Non-pigmented ciliary epithelial cell (primary cell): ENCODE measurements around the gene IFI44.
A peak's percentile ranks its signal among the peaks of the same experiment; 100 is the strongest.

Source experiments
- DNase-seq: peaks from one replicate; pipeline ENCODE4 v3.0.0-alpha.2; 2010; ENCODE audit warnings: low read depth

The IFI44 gene

GRCh38 chr1:78652019-78652560, 2.5 kb downstream of the IFI44 start:
- DNase-seq, result no peak

GRCh38 chr1:78658901-78659300, 9.3 kb downstream of the IFI44 start:
- no peak for DNase-seq

GRCh38 chr1:78663923-78664322, 14.3 kb downstream of the IFI44 start:
- DNase-seq, result no peak

DNA sequence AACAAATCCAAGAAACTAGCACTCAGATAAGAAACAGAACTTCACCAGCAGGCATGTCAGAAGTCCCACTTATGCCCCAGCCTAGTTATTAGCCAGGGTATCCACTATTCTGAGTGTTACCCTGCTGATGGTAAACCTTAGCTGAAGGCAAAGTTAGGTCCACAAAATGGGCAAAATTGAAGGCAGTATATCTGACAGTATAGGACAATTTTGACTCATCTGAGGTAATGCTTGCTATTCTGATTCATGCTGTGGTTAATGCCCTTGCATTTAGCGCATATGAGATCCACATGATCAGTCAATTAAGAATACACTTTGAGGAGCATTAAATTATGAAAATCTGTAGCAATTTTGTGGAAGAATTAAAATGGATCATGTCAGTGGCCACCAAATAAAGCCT, 15.1 kb downstream of the IFI44 start:
- DNase-seq, result no peak

GRCh38 chr1:78665809-78666208, 16.2 kb downstream of the IFI44 start:
- DNase-seq, result no peak

DNA sequence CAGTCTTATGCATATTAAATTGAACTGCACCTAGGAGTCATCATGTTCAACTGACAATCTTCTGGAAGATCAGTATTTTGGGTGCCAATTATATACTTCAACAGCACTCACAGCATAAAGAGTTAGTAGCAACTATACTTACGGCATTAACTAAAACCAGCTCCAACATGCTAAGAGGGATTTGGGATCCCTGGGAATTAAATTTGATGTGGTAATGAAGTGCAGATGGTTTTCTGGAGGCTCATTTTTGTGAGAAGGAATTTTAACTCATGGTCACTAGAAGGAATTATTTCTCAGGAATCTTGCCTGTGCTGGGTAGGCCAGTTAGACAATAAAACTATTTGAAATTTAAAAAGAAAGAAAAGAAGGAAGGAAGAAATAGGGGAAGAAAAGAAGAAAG, 18.3 kb downstream of the IFI44 start:
- no peak for DNase-seq

DNA sequence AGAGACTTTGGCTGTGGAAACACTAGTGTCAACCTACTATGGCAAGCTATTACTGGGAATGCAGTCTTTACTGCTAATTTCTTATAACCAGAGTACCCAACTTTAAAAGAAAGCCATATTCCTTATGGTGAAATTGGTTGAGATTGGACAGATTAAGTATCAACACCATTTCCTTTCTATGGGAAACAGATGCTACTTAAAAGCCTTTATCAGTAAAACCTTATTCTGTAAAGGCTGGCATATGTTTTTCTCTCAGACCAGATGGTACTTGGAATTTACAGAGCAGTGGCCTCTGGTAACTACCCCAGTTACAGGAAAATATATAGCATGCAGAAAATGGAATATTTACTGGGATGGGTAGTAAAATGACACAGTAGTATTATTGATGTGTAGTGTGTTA, 18.8 kb downstream of the IFI44 start:
- no peak for DNase-seq

DNA sequence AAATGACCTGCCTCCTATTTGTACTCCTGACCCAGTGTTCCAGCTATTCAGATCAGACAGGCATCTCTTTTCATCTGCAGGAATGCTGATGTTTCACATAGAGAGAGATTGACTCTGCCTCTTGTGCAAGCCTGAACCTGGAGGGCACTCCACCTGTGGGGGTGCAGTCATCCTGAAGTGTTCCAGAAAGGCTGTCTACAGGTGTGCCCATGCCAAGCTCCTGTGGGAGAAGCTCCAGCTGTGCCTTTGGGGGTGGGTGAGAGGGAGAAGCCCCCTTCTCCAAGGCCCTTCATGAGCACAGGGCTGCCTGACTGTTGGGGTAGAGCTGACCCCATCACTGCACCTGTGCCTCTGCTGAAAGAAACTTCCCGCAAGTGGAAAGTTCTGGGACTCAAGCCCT, 22.8 kb downstream of the IFI44 start:
- DNase-seq, result no peak

- DNase-seq, result no peak
Measured at GRCh38 chr1:78673120-78673519, 23.5 kb downstream of the IFI44 start.

DNA sequence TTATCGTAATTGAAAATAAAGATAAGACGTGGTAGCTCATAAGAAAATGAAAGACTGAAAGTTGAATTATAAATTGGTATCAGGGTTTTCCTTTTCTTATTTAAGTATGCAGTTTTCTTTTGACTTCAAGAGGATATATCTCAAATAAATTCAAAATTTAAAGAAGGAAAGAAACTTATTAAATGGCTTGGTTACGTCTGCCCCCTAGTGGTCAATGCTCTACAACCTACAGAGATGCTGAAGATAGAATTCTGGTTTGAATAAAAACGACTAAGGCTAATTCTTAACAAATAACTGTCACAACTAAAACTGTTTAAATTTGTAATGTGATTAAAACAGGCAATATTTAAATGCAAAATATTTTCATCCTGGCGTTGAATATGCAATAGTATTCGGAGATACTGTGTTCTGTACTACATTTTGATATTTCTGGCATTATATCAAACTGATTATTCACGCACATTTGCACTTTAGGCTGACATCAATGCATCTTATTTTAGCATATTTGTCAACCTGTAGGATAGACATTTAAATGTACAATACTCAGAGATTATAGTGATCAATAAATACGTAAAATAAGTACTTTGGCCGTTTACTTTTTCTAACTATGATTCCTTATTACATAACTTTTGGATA, 26.8 kb downstream of the IFI44 start:
- peak; percentile 43 for DNase-seq

GRCh38 chr1:78676993-78677392, 27.4 kb downstream of the IFI44 start:
- DNase-seq, result no peak

GRCh38 chr1:78677788-78678187, 28.2 kb downstream of the IFI44 start:
- no peak for DNase-seq

DNA sequence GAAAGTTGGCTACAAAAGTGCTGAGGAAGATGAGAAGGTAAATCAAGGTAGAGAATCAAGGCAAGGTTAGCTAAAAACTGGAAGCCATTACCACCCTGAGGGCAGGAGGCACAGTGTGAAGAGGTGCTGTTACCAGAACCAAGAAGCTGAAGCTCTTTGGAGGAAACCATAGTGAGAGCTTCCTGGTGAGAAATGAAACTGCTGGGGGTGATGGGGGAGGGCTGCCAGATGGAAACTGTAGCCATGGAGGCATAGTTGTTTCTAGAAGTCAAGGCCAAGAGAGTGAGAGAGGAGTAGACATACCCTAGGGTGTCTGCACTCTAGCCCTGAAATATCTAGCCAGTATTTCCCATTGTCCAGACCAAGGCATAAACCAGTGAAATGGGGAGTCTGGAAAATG, 28.7 kb downstream of the IFI44 start:
- DNase-seq, result no peak

DNA sequence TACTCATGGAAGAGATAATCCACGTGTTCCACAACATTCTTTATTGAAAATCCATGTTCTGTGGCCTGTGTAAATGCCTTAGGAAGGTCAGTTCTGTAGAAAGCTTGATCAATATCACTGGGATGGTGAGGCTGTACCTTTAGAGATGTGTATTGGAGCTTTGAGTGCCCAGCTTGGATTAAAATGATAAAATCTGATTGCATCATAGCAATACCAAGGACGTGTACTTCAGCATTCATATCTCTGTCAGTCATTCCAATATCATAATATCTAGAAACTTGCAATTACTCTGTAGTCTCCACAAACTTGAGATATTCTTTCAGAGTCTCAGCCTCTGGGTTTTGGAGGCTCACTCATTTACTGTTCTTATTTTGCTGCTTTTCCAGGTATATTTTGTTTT, 31.6 kb downstream of the IFI44 start:
- no peak for DNase-seq

DNA sequence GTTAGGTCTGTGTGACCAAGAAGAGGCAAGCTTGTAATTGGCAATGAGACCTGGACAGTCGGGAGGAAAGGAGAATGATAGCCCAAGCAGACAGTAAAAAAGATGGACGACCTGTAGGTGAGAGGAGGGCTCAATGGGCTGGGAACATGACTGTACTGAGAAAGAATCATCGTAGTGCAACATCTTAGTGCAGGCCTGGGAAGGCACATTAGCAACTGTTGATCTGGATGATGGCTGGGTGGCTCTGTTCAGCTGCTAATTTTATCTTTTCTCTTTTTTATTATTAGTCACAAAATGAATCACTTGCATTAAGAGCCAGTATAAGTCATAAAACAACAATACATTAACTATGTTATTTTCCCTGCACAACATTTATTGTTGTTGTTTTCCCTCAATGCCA, 32.9 kb downstream of the IFI44 start:
- no peak for DNase-seq

DNA sequence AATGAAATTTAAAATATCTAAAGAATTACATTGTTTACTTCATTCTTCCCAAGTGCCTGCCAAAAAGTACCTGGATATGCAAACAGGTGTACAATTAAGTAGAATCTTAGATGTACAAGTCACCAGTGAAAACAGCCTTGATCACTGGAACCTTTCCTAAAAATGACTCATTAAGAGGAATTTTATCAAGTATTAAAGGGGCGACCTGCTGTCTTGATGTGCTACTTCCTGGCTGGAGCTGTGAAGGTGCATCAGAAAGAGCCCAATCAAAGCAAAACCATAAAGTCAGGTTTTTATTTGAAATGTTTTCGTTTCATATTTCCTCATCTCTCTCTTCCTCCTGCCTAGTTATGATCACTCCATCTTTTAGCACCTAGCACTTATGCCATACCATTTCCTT, 33.4 kb downstream of the IFI44 start:
- DNase-seq, result no peak

GRCh38 chr1:78687315-78687714, 37.7 kb downstream of the IFI44 start:
- DNase-seq, result no peak

DNA sequence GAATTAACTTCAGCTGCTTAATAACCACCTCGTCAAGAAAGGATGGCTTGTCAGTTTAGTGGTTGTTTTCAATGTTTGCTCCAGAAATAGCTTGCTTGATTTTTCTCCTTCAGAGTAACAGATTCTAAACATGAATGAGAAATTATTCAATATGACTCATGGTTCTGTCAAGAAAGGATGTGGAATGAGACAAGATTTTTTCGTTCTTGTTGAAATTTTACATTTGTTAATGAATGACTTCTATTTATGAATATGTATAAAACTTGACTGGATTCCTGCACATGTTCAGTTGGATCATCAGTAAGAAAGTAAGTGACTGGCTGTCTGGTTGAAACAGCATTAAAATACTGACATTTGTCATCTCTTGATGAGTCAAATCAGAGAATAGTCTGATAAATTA, 38.3 kb downstream of the IFI44 start:
- no peak for DNase-seq

DNA sequence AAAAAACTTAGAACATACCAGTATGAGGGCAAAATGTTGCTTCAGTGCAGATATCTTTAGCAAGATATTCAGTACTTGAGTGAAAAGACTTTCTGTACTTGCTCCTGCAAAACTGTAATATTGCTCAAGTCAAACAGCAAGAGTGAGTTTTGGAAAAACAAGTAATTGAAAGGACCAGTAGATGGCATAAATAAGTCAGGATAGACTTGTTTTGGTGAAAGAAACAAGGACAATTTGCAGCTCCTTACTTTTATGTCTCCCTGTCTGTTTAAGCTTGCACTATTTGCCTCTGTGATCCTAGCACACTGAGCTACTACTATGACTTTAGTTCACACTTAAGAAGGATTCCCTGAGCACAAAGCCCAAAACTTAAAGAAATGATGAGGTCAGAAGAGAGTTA, 39.1 kb downstream of the IFI44 start:
- peak; percentile 28 for DNase-seq

DNA sequence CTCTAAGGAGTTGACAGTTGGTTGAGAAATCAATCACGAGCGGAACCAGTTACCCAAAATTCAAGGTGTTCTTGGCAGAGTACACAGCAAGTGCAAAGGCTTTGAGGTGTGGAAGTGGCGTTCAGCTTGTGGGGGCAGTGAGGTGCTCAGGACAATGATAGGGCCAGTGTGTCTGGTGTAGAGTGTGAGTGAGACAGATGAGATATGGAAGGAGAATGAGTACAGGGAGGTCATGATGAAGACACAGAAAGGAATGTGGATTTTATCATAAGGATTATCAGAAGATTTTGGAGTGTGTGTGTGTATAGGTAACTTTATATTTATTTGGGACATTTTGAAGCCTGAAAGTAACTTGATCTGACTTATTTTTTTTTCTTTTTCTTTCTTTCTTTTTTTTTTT, 40.9 kb downstream of the IFI44 start:
- DNase-seq, result no peak

- no peak for DNase-seq
Measured at GRCh38 chr1:78691995-78692747, 42.5 kb downstream of the IFI44 start.

GRCh38 chr1:78699813-78700212, 50.2 kb downstream of the IFI44 start:
- DNase-seq, result no peak

DNA sequence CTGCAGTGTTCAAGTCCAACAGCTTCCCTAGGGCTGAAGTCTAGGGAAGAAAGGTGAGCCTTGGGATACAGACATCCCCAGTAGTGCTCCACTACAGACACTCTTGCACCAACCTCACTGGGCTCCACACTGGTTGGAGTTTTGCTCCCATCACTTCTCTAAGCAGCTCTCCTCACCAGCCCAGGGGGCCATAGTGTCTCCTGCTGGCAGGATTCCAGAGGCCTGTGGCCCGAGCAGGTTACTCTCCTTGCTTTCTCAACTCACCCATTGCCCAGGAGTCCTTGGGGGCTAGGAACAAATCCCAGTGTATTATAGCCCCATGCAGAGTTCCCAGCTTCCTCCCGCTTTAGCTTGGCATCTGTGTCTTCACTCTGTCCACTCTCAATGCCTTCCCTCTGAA, 52.8 kb downstream of the IFI44 start:
- DNase-seq, result no peak

GRCh38 chr1:78703806-78704205, 54.2 kb downstream of the IFI44 start:
- DNase-seq, result no peak
